ENCODE data around the gene DNMBP. TPM values are rescaled to one million over a fixed set of nuclear protein-coding genes. Genes with fewer than 3 reads are reported as not detected.

DNMBP gene
- total and polyA plus RNA-seq, 2 of the 8 experiments (the other 6 are each of a cell fraction or from before 2014, with no cell fraction given) = 19.1 to 26.4 TPM

DNA sequence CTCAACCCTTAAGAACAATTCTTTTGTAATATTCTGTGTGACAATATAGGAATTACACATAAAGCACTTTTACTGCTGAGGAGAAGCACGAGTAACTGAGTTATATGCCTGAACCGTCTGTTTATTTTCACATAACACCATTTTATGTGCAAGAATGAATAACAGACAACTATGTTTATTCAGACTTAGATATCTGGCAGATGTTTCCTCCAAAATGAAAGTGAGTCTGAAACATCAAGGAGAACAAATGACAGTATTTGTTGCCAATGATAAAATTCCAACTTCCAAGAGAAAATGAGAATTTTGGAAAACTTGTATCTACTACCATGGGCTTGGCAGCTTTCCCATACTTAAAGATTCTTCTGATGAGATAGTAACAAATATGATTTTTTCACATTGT lies 51.4 kb downstream of the DNMBP start:
- DNase-seq (ENCODE audit: low read depth in 1 of 2, low spot score in 2 of 2) (no peak), FAIRE-seq (no peak)
- POLR2A ChIA-PET (ENCODE audit: partially characterized antibody) = no interaction called here
- Histone ChIP-seq H3K23me2 (ENCODE audit: low read depth, low read length) (no peaks in the 10 kb centered on the region), H3K14ac (ENCODE audit: insufficient read length) (no peak overlapping the region), H4K20me1 (replicated peaks in 1 of 2; ENCODE audit: control insufficient read depth in 1 of 2, insufficient read depth in 2 of 2, low read length in 2 of 2) (no peaks in the 10 kb centered on the region), H3K27ac (ENCODE audit: low read depth, low read length) (no peak overlapping the region), H3K27me3 (replicated peaks in 1 of 4; ENCODE audit: control insufficient read depth in 3 of 4, extremely low read depth in 1 of 4, insufficient read depth in 3 of 4, low read length in 3 of 4) (no peaks in the 10 kb centered on the region), H3K56ac (replicated peaks; ENCODE audit: insufficient read length, low read depth, low read length) (no peak overlapping the region), H2AFZ (ENCODE audit: low read length) (no peak overlapping the region), H2BK5ac (ENCODE audit: low read depth, low read length) (no peak overlapping the region), H2BK120ac (replicated peaks; ENCODE audit: low read depth, low read length) (no peak overlapping the region), H4K5ac (ENCODE audit: insufficient read length, low read depth, low read length) (no peak overlapping the region), H3K18ac (ENCODE audit: extremely low read depth, low read length) (no peak overlapping the region), H2BK20ac (ENCODE audit: low read length) (no peak overlapping the region), H2BK12ac (ENCODE audit: low read depth, low read length) (no peak overlapping the region), H2AK5ac (ENCODE audit: low read depth, low read length) (no peak overlapping the region), H3K4me3 (ENCODE audit: extremely low read depth in 1 of 4, insufficient read depth in 2 of 4, low read depth in 3 of 4, low read length in 4 of 4) (no peak overlapping the region), H3K9ac (replicated peaks in 1 of 4; ENCODE audit: extremely low read depth in 1 of 4, low read depth in 3 of 4, low read length in 3 of 4) (no peak overlapping the region), H3K79me2 (ENCODE audit: control insufficient read depth in 1 of 2, insufficient read depth in 2 of 2, low read length in 2 of 2) (no peaks in the 10 kb centered on the region), H4K8ac (ENCODE audit: extremely low read depth, insufficient read depth, low read length) (no peak overlapping the region), H3K4me2 (ENCODE audit: insufficient read depth in 1 of 2, low read depth in 2 of 2, low read length in 2 of 2) (no peak overlapping the region), H2BK15ac (ENCODE audit: low read length) (no peak overlapping the region), H3K36me3 (ENCODE audit: control insufficient read depth in 2 of 4, insufficient read depth in 4 of 4, low read length in 3 of 4) (peaks cover 0 to 6% (median 1%) of the 10 kb centered on the region in 4 experiments; a peak in 3 of 8 replicates), H3K79me1 (ENCODE audit: low read depth, low read length) (no peaks in the 10 kb centered on the region), H4K91ac (replicated peaks; ENCODE audit: insufficient read length, low read length) (no peak overlapping the region), H3K9me3 (ENCODE audit: insufficient read depth in 2 of 2, low read depth in 1 of 2, low read length in 1 of 2) (no peaks in the 10 kb centered on the region), H3K4ac (replicated peaks; ENCODE audit: insufficient read length, low read depth, low read length) (no peak overlapping the region), H3K4me1 (replicated peaks in 1 of 4; ENCODE audit: control insufficient read depth in 3 of 4, insufficient read depth in 4 of 4, low read length in 3 of 4) (no peaks in the 10 kb centered on the region), H3K23ac (ENCODE audit: insufficient read length) (no peak overlapping the region)
- CTCF ChIA-PET (ENCODE audit: partially characterized antibody) = interaction anchor here (1.7 kb wide), 1 partner anchor 44 kb away, joined by 4 read pairs; no protein-coding TSS in a partner anchor
- no peak for TF ChIP-seq SP2 (IDR thresholded peaks at IDR 0.05; ENCODE audit: low read length)
- TF ChIP-seq RBBP5 (IDR thresholded peaks at IDR 0.05; ENCODE audit: borderline replicate concordance, low read depth, low read length) = no peak
- no peak for TF ChIP-seq KDM5A (IDR thresholded peaks at IDR 0.05; ENCODE audit: low read length)
- TF ChIP-seq GTF2F1 (IDR thresholded peaks at IDR 0.05; ENCODE audit: borderline replicate concordance, low read depth, low read length) = no peak
- no peak for TF ChIP-seq SAP30 (IDR thresholded peaks at IDR 0.05; ENCODE audit: insufficient read depth, insufficient replicate concordance, low read length)
- TF ChIP-seq CEBPB (IDR thresholded peaks at IDR 0.05; ENCODE audit: low read depth, low read length) = no peak
- WGBS, 2 experiments (ENCODE audit: extremely low coverage in 1 of 2, insufficient coverage in 1 of 2, insufficient read length in 1 of 2, insufficient replicate concordance in 2 of 2, low coverage in 1 of 2, low lambda C conversion rate in 2 of 2, missing lambda C conversion rate in 1 of 2) = 78% methylated on average over 2 of the region's 2 CpGs; no CpG with 5 or more reads in 1 of the 2 experiments

Data from H1 (cell line).